ENCODE data around the gene PLPP3.

DNA sequence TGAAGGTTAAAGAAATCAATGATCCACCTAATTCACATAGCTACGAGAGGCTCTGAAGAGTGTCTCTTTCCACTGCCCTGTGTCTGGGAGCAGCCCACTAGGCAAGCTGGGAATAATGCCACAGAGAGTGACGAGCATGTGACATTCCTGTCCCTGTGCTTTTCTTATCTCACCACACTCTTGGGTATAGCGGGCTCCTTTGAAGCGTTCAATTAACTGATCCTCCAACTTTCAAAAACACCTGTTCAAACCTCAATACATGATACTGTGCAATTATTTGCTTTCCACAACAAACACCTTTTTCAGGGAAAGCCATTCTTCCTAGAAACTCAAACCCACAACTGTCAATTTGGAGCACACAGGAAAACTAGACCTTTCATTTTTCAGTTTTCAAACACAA lies 43.4 kb downstream of the PLPP3 start:
- TF ChIP-seq GATA2 (IDR thresholded peaks at IDR 0.05; ENCODE audit: low read depth, low read length) = no peak
- TF ChIP-seq GATA3 (IDR thresholded peaks at IDR 0.05; ENCODE audit: low read depth, low read length) = no peak
